Measurements from ENCODE around the gene PRPF40A. TPM values are rescaled to one million over a fixed set of nuclear protein-coding genes. Genes with fewer than 3 reads are reported as not detected.
A peak's percentile ranks its signal among the peaks of the same experiment; 100 is the strongest.
"Not testable (repeated sequence)": the region's sequence is repeated elsewhere in the genome, so short reads cannot be mapped to it uniquely, and the experiment has no call there.

The PRPF40A gene
- total RNA-seq, 1 experiment from 2014 or later: 173 TPM

GRCh38 chr2:152747751-152748150 lies 30.5 kb upstream of the PRPF40A start:
- H3K27me3 ChIP-seq (ENCODE audit: low read length); H3K9me3 ChIP-seq (ENCODE audit: low read length); H3K9ac ChIP-seq (ENCODE audit: low read length); H2AFZ ChIP-seq (ENCODE audit: low read length); H3K9me2 ChIP-seq (replicated peaks; ENCODE audit: insufficient read depth, low read length); H3K4me2 ChIP-seq (ENCODE audit: low read depth, low read length, poor library complexity, severe bottlenecking); H3K4me3 ChIP-seq (ENCODE audit: low read length); H3K27ac ChIP-seq (ENCODE audit: low read length); DNase-seq; H4K20me1 ChIP-seq (ENCODE audit: insufficient read depth, low read depth, low read length): not testable (repeated sequence)
- H3K36me3 ChIP-seq (ENCODE audit: insufficient read depth, low read length): peaks cover 29% of the 10 kb centered on the region
- H3K4me1 ChIP-seq (ENCODE audit: low read length): peaks cover 18% of the 10 kb centered on the region
- peaks cover 66% of the 10 kb centered on the region for H3K79me2 ChIP-seq (ENCODE audit: low read length)

- no peak overlapping the region for H2AFZ ChIP-seq (ENCODE audit: low read length)
- no peak overlapping the region for H3K27ac ChIP-seq (ENCODE audit: low read length)
- H3K36me3 ChIP-seq (ENCODE audit: insufficient read depth, low read length): peaks cover 20% of the 10 kb centered on the region
Measured at GRCh38 chr2:152743002-152743401, 25.7 kb upstream of the PRPF40A start.

GRCh38 chr2:152740743-152741328 lies 23.6 kb upstream of the PRPF40A start:
- H3K27ac ChIP-seq (ENCODE audit: low read length): no peak overlapping the region
- no peak overlapping the region for H2AFZ ChIP-seq (ENCODE audit: low read length)
- DNase-seq: peak; percentile 85
- H4K20me1 ChIP-seq (ENCODE audit: insufficient read depth, low read depth, low read length): no peaks in the 10 kb centered on the region
- no peaks in the 10 kb centered on the region for H3K9me2 ChIP-seq (replicated peaks; ENCODE audit: insufficient read depth, low read length)
- H3K79me2 ChIP-seq (ENCODE audit: low read length): peaks cover 52% of the 10 kb centered on the region
- no peak overlapping the region for H3K9ac ChIP-seq (ENCODE audit: low read length)
- no peak overlapping the region for H3K4me3 ChIP-seq (ENCODE audit: low read length)
- H3K36me3 ChIP-seq (ENCODE audit: insufficient read depth, low read length): peaks cover 41% of the 10 kb centered on the region
- H3K9me3 ChIP-seq (ENCODE audit: low read length): no peaks in the 10 kb centered on the region
- H3K4me2 ChIP-seq (ENCODE audit: low read depth, low read length, poor library complexity, severe bottlenecking): no peak overlapping the region
- peaks cover 18% of the 10 kb centered on the region for H3K4me1 ChIP-seq (ENCODE audit: low read length)
- no peaks in the 10 kb centered on the region for H3K27me3 ChIP-seq (ENCODE audit: low read length)

More at GRCh38 chr2:152743002-152743401, 25.7 kb upstream of the PRPF40A start:
- H3K79me2 ChIP-seq (ENCODE audit: low read length): peaks cover 56% of the 10 kb centered on the region
- no peak overlapping the region for H3K9ac ChIP-seq (ENCODE audit: low read length)
- no peaks in the 10 kb centered on the region for H3K27me3 ChIP-seq (ENCODE audit: low read length)
- peak; percentile 61 for DNase-seq
- H3K9me3 ChIP-seq (ENCODE audit: low read length): no peaks in the 10 kb centered on the region
- H3K9me2 ChIP-seq (replicated peaks; ENCODE audit: insufficient read depth, low read length): no peaks in the 10 kb centered on the region
- H3K4me3 ChIP-seq (ENCODE audit: low read length): no peak overlapping the region
- peaks cover 18% of the 10 kb centered on the region for H3K4me1 ChIP-seq (ENCODE audit: low read length)
- no peaks in the 10 kb centered on the region for H4K20me1 ChIP-seq (ENCODE audit: insufficient read depth, low read depth, low read length)
- no peak overlapping the region for H3K4me2 ChIP-seq (ENCODE audit: low read depth, low read length, poor library complexity, severe bottlenecking)

- H3K4me3 ChIP-seq (ENCODE audit: low read length); H3K9me2 ChIP-seq (replicated peaks; ENCODE audit: insufficient read depth, low read length); H2AFZ ChIP-seq (ENCODE audit: low read length); H3K27ac ChIP-seq (ENCODE audit: low read length); H3K9ac ChIP-seq (ENCODE audit: low read length); H4K20me1 ChIP-seq (ENCODE audit: insufficient read depth, low read depth, low read length); DNase-seq; H3K4me2 ChIP-seq (ENCODE audit: low read depth, low read length, poor library complexity, severe bottlenecking); H3K27me3 ChIP-seq (ENCODE audit: low read length); H3K9me3 ChIP-seq (ENCODE audit: low read length): not testable (repeated sequence)
- peaks cover 16% of the 10 kb centered on the region for H3K4me1 ChIP-seq (ENCODE audit: low read length)
- H3K36me3 ChIP-seq (ENCODE audit: insufficient read depth, low read length): peaks cover 47% of the 10 kb centered on the region
- H3K79me2 ChIP-seq (ENCODE audit: low read length): peaks cover 50% of the 10 kb centered on the region
Measured at GRCh38 chr2:152739705-152740104, 22.4 kb upstream of the PRPF40A start.

GRCh38 chr2:152738438-152738837 lies 21.2 kb upstream of the PRPF40A start:
- Histone ChIP-seq H4K20me1 (ENCODE audit: insufficient read depth, low read depth, low read length) (no peaks in the 10 kb centered on the region), H2AFZ (ENCODE audit: low read length) (no peak overlapping the region), H3K79me2 (ENCODE audit: low read length) (peaks cover 51% of the 10 kb centered on the region), H3K36me3 (ENCODE audit: insufficient read depth, low read length) (peaks cover 56% of the 10 kb centered on the region), H3K27me3 (ENCODE audit: low read length) (no peaks in the 10 kb centered on the region), H3K4me1 (ENCODE audit: low read length) (peaks cover 3% of the 10 kb centered on the region; the same call in 1 of the 2 replicates), H3K9me3 (ENCODE audit: low read length) (no peaks in the 10 kb centered on the region), H3K27ac (ENCODE audit: low read length) (no peak overlapping the region), H3K9me2 (replicated peaks; ENCODE audit: insufficient read depth, low read length) (no peaks in the 10 kb centered on the region), H3K4me2 (ENCODE audit: low read depth, low read length, poor library complexity, severe bottlenecking) (no peak overlapping the region), H3K4me3 (ENCODE audit: low read length) (no peak overlapping the region), H3K9ac (ENCODE audit: low read length) (no peak overlapping the region)
- no peak for DNase-seq

- H3K4me3 ChIP-seq (ENCODE audit: low read length); H3K9ac ChIP-seq (ENCODE audit: low read length): not testable (repeated sequence)
- H3K36me3 ChIP-seq (ENCODE audit: insufficient read depth, low read length): peaks cover 57% of the 10 kb centered on the region
Measured at GRCh38 chr2:152737509-152737908, 20.2 kb upstream of the PRPF40A start.

GRCh38 chr2:152730591-152731333 lies 13.5 kb upstream of the PRPF40A start:
- Histone ChIP-seq H3K36me3 (ENCODE audit: insufficient read depth, low read length) (peaks cover 55% of the 10 kb centered on the region), H3K79me2 (ENCODE audit: low read length) (peaks cover 93% of the 10 kb centered on the region), H3K9ac (ENCODE audit: low read length) (no peak overlapping the region), H3K27ac (ENCODE audit: low read length) (no peak overlapping the region), H2AFZ (ENCODE audit: low read length) (no peak overlapping the region), H3K4me3 (ENCODE audit: low read length) (no peak overlapping the region), H3K9me2 (replicated peaks; ENCODE audit: insufficient read depth, low read length) (no peaks in the 10 kb centered on the region), H3K4me1 (ENCODE audit: low read length) (peaks cover 4% of the 10 kb centered on the region; the same call in 1 of the 2 replicates), H3K4me2 (ENCODE audit: low read depth, low read length, poor library complexity, severe bottlenecking) (no peak overlapping the region), H3K27me3 (ENCODE audit: low read length) (no peaks in the 10 kb centered on the region), H4K20me1 (ENCODE audit: insufficient read depth, low read depth, low read length) (no peaks in the 10 kb centered on the region), H3K9me3 (ENCODE audit: low read length) (no peaks in the 10 kb centered on the region)
- DNase-seq: no peak

More at GRCh38 chr2:152737509-152737908, 20.2 kb upstream of the PRPF40A start:
- H4K20me1 ChIP-seq (ENCODE audit: insufficient read depth, low read depth, low read length); H2AFZ ChIP-seq (ENCODE audit: low read length); H3K9me3 ChIP-seq (ENCODE audit: low read length); H3K27me3 ChIP-seq (ENCODE audit: low read length); DNase-seq; H3K4me2 ChIP-seq (ENCODE audit: low read depth, low read length, poor library complexity, severe bottlenecking); H3K4me1 ChIP-seq (ENCODE audit: low read length); H3K9me2 ChIP-seq (replicated peaks; ENCODE audit: insufficient read depth, low read length); H3K27ac ChIP-seq (ENCODE audit: low read length): not testable (repeated sequence)
- H3K79me2 ChIP-seq (ENCODE audit: low read length): peaks cover 51% of the 10 kb centered on the region

- no peaks in the 10 kb centered on the region for H4K20me1 ChIP-seq (ENCODE audit: insufficient read depth, low read depth, low read length)
- no peak overlapping the region for H3K9ac ChIP-seq (ENCODE audit: low read length)
- H3K27ac ChIP-seq (ENCODE audit: low read length): no peak overlapping the region
- peaks cover 4% of the 10 kb centered on the region; the same call in 1 of the 2 replicates for H3K4me1 ChIP-seq (ENCODE audit: low read length)
- no peak overlapping the region for H3K4me2 ChIP-seq (ENCODE audit: low read depth, low read length, poor library complexity, severe bottlenecking)
- no peaks in the 10 kb centered on the region for H3K9me2 ChIP-seq (replicated peaks; ENCODE audit: insufficient read depth, low read length)
- H3K4me3 ChIP-seq (ENCODE audit: low read length): no peak overlapping the region
- H3K79me2 ChIP-seq (ENCODE audit: low read length): peaks cover 96% of the 10 kb centered on the region
- no peaks in the 10 kb centered on the region for H3K27me3 ChIP-seq (ENCODE audit: low read length)
- peaks cover 55% of the 10 kb centered on the region for H3K36me3 ChIP-seq (ENCODE audit: insufficient read depth, low read length)
- DNase-seq: no peak
- no peaks in the 10 kb centered on the region for H3K9me3 ChIP-seq (ENCODE audit: low read length)
- H2AFZ ChIP-seq (ENCODE audit: low read length): no peak overlapping the region
Measured at GRCh38 chr2:152729844-152730243, 12.6 kb upstream of the PRPF40A start.
